OCI-LY7 (cell line): Measurements from ENCODE around the gene NUDT7. TPM values are rescaled to one million over a fixed set of nuclear protein-coding genes. Genes with fewer than 3 reads are reported as not detected.

Experiments
- BruUV-seq: library from RNA; stranded (reverse); fragments of 400-500 nt; replicated peaks from 2 replicates; lab custom pipeline; 2021; lab: Mats Ljungman, UMichigan
- CTCF ChIA-PET: fragments of 300-600 bp; sonication (Branson Sonifier 250); formaldehyde crosslinking; loops from one replicate; lab custom pipeline; 2022; ENCODE audit warnings: antibody characterized with exemption; ENCODE audit not compliant: unreplicated experiment; lab: Charles Lee
- POLR2A ChIA-PET: fragments of 300-600 bp; sonication (Branson Sonifier 250); formaldehyde crosslinking; loops from one replicate; lab custom pipeline; 2022; ENCODE audit warnings: antibody characterized with exemption; lab: Charles Lee
- DNase-seq: peaks from one replicate; pipeline ENCODE4 v3.0.0-alpha.2; 2015; ENCODE audit warnings: low spot score
- H2AFZ ChIP-seq: fragments of 200-600 bp; sonication (generic), shearing (Covaris generic); 2 replicates; pipeline ENCODE4 v1.6.1; 2014; ENCODE audit warnings: mild to moderate bottlenecking, antibody characterized with exemption, low read length, moderate library complexity
- H3K27ac ChIP-seq: fragments of 200-600 bp; sonication (generic); 2 replicates; pipeline ENCODE4 v1.5.1; 2014; ENCODE audit warnings: mixed run types, low read depth, mild to moderate bottlenecking, moderate library complexity, low read length, inconsistent platforms; ENCODE audit not compliant: poor library complexity, severe bottlenecking
- H3K36me3 ChIP-seq: fragments of 200-600 bp; sonication (generic); 2 replicates; pipeline ENCODE4 v1.6.1; 2014; ENCODE audit warnings: mild to moderate bottlenecking, antibody characterized with exemption, low read length, moderate library complexity, mixed read lengths; ENCODE audit not compliant: insufficient read depth
- H3K4me1 ChIP-seq: fragments of 200-600 bp; sonication (generic); 2 replicates; pipeline ENCODE4 v1.5.1; 2014; ENCODE audit warnings: mild to moderate bottlenecking, low read length; ENCODE audit not compliant: insufficient read depth, poor library complexity, severe bottlenecking
- H3K4me2 ChIP-seq: fragments of 200-600 bp; sonication (generic); 2 replicates; pipeline ENCODE4 v1.6.1; 2014; ENCODE audit warnings: mild to moderate bottlenecking, low read length
- H3K4me3 ChIP-seq: fragments of 200-600 bp; sonication (generic); 2 replicates; pipeline ENCODE4 v1.5.1; 2014; ENCODE audit warnings: mild to moderate bottlenecking, low read depth, low read length; ENCODE audit not compliant: poor library complexity, severe bottlenecking
- H3K79me2 ChIP-seq: fragments of 200-600 bp; sonication (generic); 2 replicates; pipeline ENCODE4 v1.6.1; 2016; ENCODE audit warnings: low read depth, mild to moderate bottlenecking, low read length, moderate library complexity, mixed read lengths; ENCODE audit not compliant: insufficient read depth
- H3K9me2 ChIP-seq: fragments of 200-600 bp; sonication (generic); 2 replicates; pipeline ENCODE4 v1.6.1; 2016; ENCODE audit warnings: mild to moderate bottlenecking, low read length, mixed read lengths; ENCODE audit not compliant: insufficient read depth
- H3K9me3 ChIP-seq: fragments of 200-600 bp; sonication (generic); 2 replicates; pipeline ENCODE4 v1.6.1; 2014; ENCODE audit warnings: mild to moderate bottlenecking, mixed run types, low read length, mixed read lengths
- H4K20me1 ChIP-seq: fragments of 200-600 bp; sonication (generic); 2 replicates; pipeline ENCODE4 v1.6.1; 2014; ENCODE audit warnings: mild to moderate bottlenecking, antibody characterized with exemption, low read length, moderate library complexity, mixed read lengths; ENCODE audit not compliant: insufficient read depth
- EZH2phosphoT487 ChIP-seq: fragments of 200-600 bp; sonication (generic); IDR thresholded peaks from 2 replicates; pipeline ENCODE4 v1.6.1; 2018; ENCODE audit warnings: low read depth, borderline replicate concordance, mild to moderate bottlenecking, mixed run types, antibody characterized with exemption, low read length, moderate library complexity, mixed read lengths
- intact Hi-C: fragments of 100-400 bp; cut with micrococcal nuclease; formaldehyde crosslinking; loops from one replicate; pipeline ENCODE4 v1.10.0; 2022; ENCODE audit not compliant: unreplicated experiment
- total RNA-seq, 2 experiments: library from RNA; depleted of rRNA in 1 of 2; stranded (reverse); fragments of >200 nt in 1 of 2; shearing (Covaris generic) in 1 of 2; gene quantifications; 2 replicates each; pipeline ENCODE4 v1.2.3, GENCODE V29; 2014 to 2022
- TF ChIP-seq, protein P1 (sequence below): fragments of 200-600 bp; sonication (generic); conservative IDR thresholded peaks from 2 replicates; pipeline ENCODE4 v1.5.1; 2014; ENCODE audit warnings: mild to moderate bottlenecking, antibody characterized with exemption, low read length, moderate library complexity, mixed read lengths

The NUDT7 gene
- total RNA-seq, 2 experiments from 2014 or later: 4.4 to 22.1 TPM

DNA sequence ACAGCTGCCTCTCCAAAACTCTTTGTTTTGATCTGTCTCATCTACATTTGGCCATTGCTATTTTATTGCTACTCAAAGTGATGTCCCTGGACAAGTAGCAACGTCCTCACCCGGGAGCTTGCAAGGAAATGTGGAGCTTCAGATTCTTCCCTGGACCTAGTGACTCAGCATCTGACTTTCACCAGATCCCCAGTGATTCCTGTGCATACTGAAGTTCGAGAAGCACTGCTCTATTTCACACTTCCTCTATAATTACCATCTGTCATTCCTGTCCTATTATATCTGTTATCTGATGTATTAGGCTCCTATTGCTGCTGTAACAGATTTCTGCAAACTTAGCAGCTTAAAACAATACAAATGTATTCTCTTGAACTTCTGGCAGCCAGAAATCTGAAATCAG is 37.5 kb downstream of the NUDT7 start:
- no peaks in the 10 kb centered on the region for H3K4me1 ChIP-seq
- H4K20me1 ChIP-seq: no peaks in the 10 kb centered on the region
- DNase-seq: no peak
- H3K4me3 ChIP-seq: no peak overlapping the region
- no peaks in the 10 kb centered on the region for H3K36me3 ChIP-seq
- intact Hi-C loops: no loop called here
- no peak overlapping the region for H3K4me2 ChIP-seq
- CTCF ChIA-PET: no interaction called here
- no peak overlapping the region for H2AFZ ChIP-seq
- no peaks in the 10 kb centered on the region for H3K9me2 ChIP-seq
- POLR2A ChIA-PET: no interaction called here
- H3K79me2 ChIP-seq: no peaks in the 10 kb centered on the region
- TF ChIP-seq EZH2phosphoT487: no peak
- TF ChIP-seq, protein P1, sequence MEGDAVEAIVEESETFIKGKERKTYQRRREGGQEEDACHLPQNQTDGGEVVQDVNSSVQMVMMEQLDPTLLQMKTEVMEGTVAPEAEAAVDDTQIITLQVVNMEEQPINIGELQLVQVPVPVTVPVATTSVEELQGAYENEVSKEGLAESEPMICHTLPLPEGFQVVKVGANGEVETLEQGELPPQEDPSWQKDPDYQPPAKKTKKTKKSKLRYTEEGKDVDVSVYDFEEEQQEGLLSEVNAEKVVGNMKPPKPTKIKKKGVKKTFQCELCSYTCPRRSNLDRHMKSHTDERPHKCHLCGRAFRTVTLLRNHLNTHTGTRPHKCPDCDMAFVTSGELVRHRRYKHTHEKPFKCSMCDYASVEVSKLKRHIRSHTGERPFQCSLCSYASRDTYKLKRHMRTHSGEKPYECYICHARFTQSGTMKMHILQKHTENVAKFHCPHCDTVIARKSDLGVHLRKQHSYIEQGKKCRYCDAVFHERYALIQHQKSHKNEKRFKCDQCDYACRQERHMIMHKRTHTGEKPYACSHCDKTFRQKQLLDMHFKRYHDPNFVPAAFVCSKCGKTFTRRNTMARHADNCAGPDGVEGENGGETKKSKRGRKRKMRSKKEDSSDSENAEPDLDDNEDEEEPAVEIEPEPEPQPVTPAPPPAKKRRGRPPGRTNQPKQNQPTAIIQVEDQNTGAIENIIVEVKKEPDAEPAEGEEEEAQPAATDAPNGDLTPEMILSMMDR: no peak
- BruUV-seq: no TSS peak
- H3K9me3 ChIP-seq: no peaks in the 10 kb centered on the region
- no peak overlapping the region for H3K27ac ChIP-seq

DNA sequence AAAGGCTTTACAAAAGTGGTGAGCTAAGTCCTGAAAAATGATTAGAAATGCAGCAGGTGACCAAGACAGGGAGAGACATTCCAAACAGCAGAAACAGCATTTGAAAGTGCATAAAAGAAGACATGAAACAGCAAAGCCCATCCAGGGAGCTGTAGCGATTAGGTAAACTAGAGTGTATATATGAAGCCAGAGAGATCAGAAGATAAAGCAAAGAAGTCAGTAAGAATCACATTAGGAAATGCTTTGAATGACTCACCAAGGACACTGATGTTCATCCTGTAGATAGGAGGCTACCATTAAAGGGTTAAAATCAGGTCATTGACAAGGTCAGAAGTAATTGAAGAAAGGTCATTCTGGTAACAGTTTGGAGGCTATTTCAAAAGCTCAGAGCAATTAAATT is 38.5 kb downstream of the NUDT7 start:
- TF ChIP-seq, protein P1: no peak
- TF ChIP-seq EZH2phosphoT487: no peak
- no peaks in the 10 kb centered on the region for H3K9me2 ChIP-seq
- H3K9me3 ChIP-seq: no peaks in the 10 kb centered on the region
- H3K4me1 ChIP-seq: no peaks in the 10 kb centered on the region
- no peaks in the 10 kb centered on the region for H4K20me1 ChIP-seq
- H3K36me3 ChIP-seq: no peaks in the 10 kb centered on the region
- intact Hi-C loops: no loop called here
- no peaks in the 10 kb centered on the region for H3K79me2 ChIP-seq
- BruUV-seq: no TSS peak
- no peak overlapping the region for H3K4me3 ChIP-seq
- no peak for DNase-seq
- POLR2A ChIA-PET: interaction anchor here (1.0 kb wide), 1 partner anchor 38 kb away, joined by 3 read pairs; the partner anchor contains the start of gene NUDT7
- no peak overlapping the region for H2AFZ ChIP-seq
- no peak overlapping the region for H3K27ac ChIP-seq
- CTCF ChIA-PET: no interaction called here
- no peak overlapping the region for H3K4me2 ChIP-seq

DNA sequence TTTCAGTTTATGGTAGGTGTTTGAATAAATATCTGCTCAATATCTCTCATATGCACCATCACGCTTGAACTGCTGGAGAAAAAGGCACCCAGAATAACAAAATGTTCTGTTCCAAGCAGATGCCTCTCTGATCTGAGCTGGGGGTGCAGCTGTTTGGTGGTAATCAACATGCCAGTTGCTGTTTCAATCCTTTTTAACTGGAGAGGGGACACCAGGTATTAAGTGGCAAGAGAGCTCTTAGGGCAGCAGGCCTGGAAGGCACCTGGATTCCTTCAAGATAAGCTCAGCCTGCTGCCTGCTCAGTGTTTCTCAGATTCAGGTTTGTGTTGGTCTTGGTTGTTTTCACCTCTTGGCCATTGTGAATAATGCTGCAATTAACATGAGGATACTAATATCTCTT is 38.9 kb downstream of the NUDT7 start:
- ChIA-PET POLR2A (interaction anchor here (1.0 kb wide), 1 partner anchor 39 kb away, joined by 3 read pairs; the partner anchor contains the start of gene NUDT7), CTCF (no interaction called here)
- Histone ChIP-seq H3K4me1 (no peaks in the 10 kb centered on the region), H3K4me3 (no peak overlapping the region), H3K9me2 (no peaks in the 10 kb centered on the region), H3K36me3 (no peaks in the 10 kb centered on the region), H3K9me3 (no peaks in the 10 kb centered on the region), H3K4me2 (no peak overlapping the region), H3K79me2 (no peaks in the 10 kb centered on the region), H2AFZ (no peak overlapping the region), H3K27ac (no peak overlapping the region), H4K20me1 (no peaks in the 10 kb centered on the region)
- no peak for DNase-seq
- BruUV-seq: no TSS peak
- TF ChIP-seq, protein P1: no peak
- TF ChIP-seq EZH2phosphoT487: no peak
- intact Hi-C loops: no loop called here
